GM23338 (cell line): ENCODE results near the gene ABO. TPM values are rescaled to one million over a fixed set of nuclear protein-coding genes. Genes with fewer than 3 reads are reported as not detected.

Source experiments
- ATAC-seq: fragments of 200-7000 bp; cut with Tn5 transposase; 3 replicates; pipeline ENCODE4 v1.9.1; 2020
- DNase-seq: peaks from one replicate; pipeline ENCODE4 v3.0.0-alpha.2; 2015; ENCODE audit warnings: low spot score
- H2AFZ ChIP-seq: fragments of 200-600 bp; sonication (generic); 2 replicates; pipeline ENCODE4 v1.8.0; 2016; ENCODE audit warnings: antibody characterized with exemption, mild to moderate bottlenecking, moderate library complexity
- H3F3A ChIP-seq: fragments of 200-600 bp; sonication (generic); replicated peaks from 2 replicates; pipeline ENCODE4 v1.8.0; 2017; ENCODE audit warnings: antibody characterized with exemption, mixed run types, low read depth
- H3K27ac ChIP-seq: fragments of 200-600 bp; sonication (generic); 2 replicates; pipeline ENCODE4 v1.6.1; 2016; ENCODE audit warnings: low read depth
- H3K27me3 ChIP-seq: fragments of 200-600 bp; sonication (generic); 2 replicates; pipeline ENCODE4 v1.8.0; 2016; ENCODE audit warnings: mild to moderate bottlenecking, mixed run types, moderate library complexity; ENCODE audit not compliant: insufficient read depth
- H3K36me3 ChIP-seq: fragments of 200-600 bp; sonication (generic); 2 replicates; pipeline ENCODE4 v1.8.0; 2016; ENCODE audit warnings: mild to moderate bottlenecking; ENCODE audit not compliant: insufficient read depth
- H3K4me1 ChIP-seq: fragments of 200-600 bp; sonication (generic); 2 replicates; pipeline ENCODE4 v1.8.0; 2016; ENCODE audit warnings: mild to moderate bottlenecking, moderate library complexity; ENCODE audit not compliant: insufficient read depth
- H3K4me2 ChIP-seq: fragments of 200-600 bp; sonication (generic); 2 replicates; pipeline ENCODE4 v1.7.1; 2017; ENCODE audit warnings: mixed run types
- H3K4me3 ChIP-seq: fragments of 200-600 bp; sonication (generic); 2 replicates; pipeline ENCODE4 v1.6.1; 2016; ENCODE audit warnings: mixed run types
- H3K79me2 ChIP-seq: fragments of 200-600 bp; sonication (generic); replicated peaks from 2 replicates; pipeline ENCODE4 v1.8.0; 2017; ENCODE audit warnings: mild to moderate bottlenecking; ENCODE audit not compliant: insufficient read depth
- H3K9me2 ChIP-seq: fragments of 200-600 bp; sonication (generic); 2 replicates; pipeline ENCODE4 v1.8.0; 2017; ENCODE audit not compliant: insufficient read depth
- H4K20me1 ChIP-seq: fragments of 200-600 bp; sonication (generic); replicated peaks from 2 replicates; pipeline ENCODE4 v1.8.0; 2017; ENCODE audit warnings: mild to moderate bottlenecking; ENCODE audit not compliant: insufficient read depth
- H3K27ac Mint-ChIP-seq: 2 replicates; pipeline ENCODE4 v1.8.0; 2020; ENCODE audit warnings: inconsistent platforms, mild to moderate bottlenecking, moderate library complexity, mixed read lengths
- H3K27me3 Mint-ChIP-seq: 3 replicates; pipeline ENCODE4 v1.8.0; 2022; ENCODE audit warnings: low read depth, mild to moderate bottlenecking, moderate library complexity, mixed read lengths, inconsistent platforms; ENCODE audit not compliant: insufficient read depth, poor library complexity
- H3K36me3 Mint-ChIP-seq: 3 replicates; pipeline ENCODE4 v1.8.0; 2021; ENCODE audit warnings: low read depth, mild to moderate bottlenecking, inconsistent platforms, moderate library complexity, mixed read lengths
- H3K4me1 Mint-ChIP-seq: 3 replicates; pipeline ENCODE4 v1.8.0; 2020; ENCODE audit warnings: mild to moderate bottlenecking, inconsistent platforms, mixed read lengths
- H3K4me3 Mint-ChIP-seq: 3 replicates; pipeline ENCODE4 v1.8.0; 2021; ENCODE audit warnings: moderate library complexity, mild to moderate bottlenecking, inconsistent platforms, mixed read lengths
- H3K9me3 Mint-ChIP-seq: 3 replicates; pipeline ENCODE4 v1.8.0; 2020; ENCODE audit warnings: moderate library complexity, mild to moderate bottlenecking, inconsistent platforms, mixed read lengths
- CTCF ChIP-seq, 2 experiments: fragments of 200-600 bp in 1 of 2; sonication (generic) in 1 of 2; conservative IDR thresholded peaks; 2 replicates each; pipeline versions ENCODE4 v1.5.1 to v1.6.1; 2016 to 2017; ENCODE audit warnings: antibody characterized with exemption in 2 of 2, low read depth in 2 of 2, mild to moderate bottlenecking in 2 of 2, moderate library complexity in 1 of 2
- ETS1 ChIP-seq: IDR thresholded peaks from 2 replicates; pipeline ENCODE4 v1.6.1; 2016; ENCODE audit warnings: antibody characterized with exemption
- EZH2 ChIP-seq: fragments of 200-600 bp; sonication (generic); IDR thresholded peaks from one replicate; pipeline ENCODE4 v1.8.0; 2017; ENCODE audit warnings: antibody characterized with exemption, mild to moderate bottlenecking, low read depth; ENCODE audit not compliant: unreplicated experiment
- JUNB ChIP-seq: IDR thresholded peaks from one replicate; pipeline ENCODE4 v1.6.1; 2016; ENCODE audit warnings: antibody characterized with exemption; ENCODE audit not compliant: unreplicated experiment
- POLR2AphosphoS5 ChIP-seq: IDR thresholded peaks from 2 replicates; pipeline ENCODE4 v1.6.1; 2016; ENCODE audit warnings: antibody characterized with exemption, low read depth
- REST ChIP-seq: IDR thresholded peaks from one replicate; pipeline ENCODE4 v1.6.1; 2018; ENCODE audit warnings: antibody characterized with exemption; ENCODE audit not compliant: unreplicated experiment
- STAT1 ChIP-seq: IDR thresholded peaks from one replicate; pipeline ENCODE4 v1.6.1; 2016; ENCODE audit warnings: antibody characterized with exemption; ENCODE audit not compliant: unreplicated experiment
- ZNF114 ChIP-seq: fragments of 250-450 bp; sonication (Bioruptor Pico); IDR thresholded peaks from 2 replicates; pipeline ENCODE4 v1.5.0; 2020; ENCODE audit warnings: mild to moderate bottlenecking, moderate library complexity
- ZNF331 ChIP-seq: fragments of 250-450 bp; sonication (Bioruptor Pico); IDR thresholded peaks from 2 replicates; pipeline ENCODE4 v1.5.0; 2020; ENCODE audit warnings: low read depth, mild to moderate bottlenecking, moderate library complexity
- ZNF462 ChIP-seq: fragments of 250-450 bp; sonication (Bioruptor Pico); IDR thresholded peaks from 2 replicates; pipeline ENCODE4 v1.5.0; 2020; ENCODE audit warnings: mild to moderate bottlenecking, moderate library complexity
- polyA plus RNA-seq: library from polyadenylated mRNA; unstranded; fragments of >200 nt; fragmentation: Nextera tagmentation; extraction: Ambion mirVana; gene quantifications from 2 replicates; pipeline ENCODE4 v1.2.1, GENCODE V29; 2016
- total RNA-seq: library from RNA; depleted of rRNA; stranded (reverse); fragments of >200 nt; shearing (Covaris generic); gene quantifications from 2 replicates; pipeline ENCODE4 v1.2.3, GENCODE V29; 2014

ABO gene
- total and polyA plus RNA-seq, 2 experiments from 2014 or later: 0.28 to 0.34 TPM

- TF ChIP-seq ZNF462 (CRISPR knock-in tag): no peak
These were observed 11.5 kb upstream of the ABO start (continued) for GRCh38 chr9:133286523-133286922.

- H4K20me1 ChIP-seq: no peaks in the 10 kb centered on the region
- H3K4me1 ChIP-seq: no peaks in the 10 kb centered on the region
- peaks cover 7% of the 10 kb centered on the region for H3K27me3 Mint-ChIP-seq
- no peaks in the 10 kb centered on the region; the same call in 1 of the 2 replicates for H3K36me3 ChIP-seq
- H3K9me2 ChIP-seq: peaks cover 5% of the 10 kb centered on the region
- H3K27me3 ChIP-seq: no peaks in the 10 kb centered on the region
- peaks cover 42% of the 10 kb centered on the region for H3K9me3 Mint-ChIP-seq
- H3K4me2 ChIP-seq: no peak overlapping the region
- H2AFZ ChIP-seq: no peak overlapping the region
- no peaks in the 10 kb centered on the region for H3K4me1 Mint-ChIP-seq
- no peak for TF ChIP-seq ZNF114 (CRISPR knock-in tag)
- TF ChIP-seq ZNF331 (CRISPR knock-in tag): no peak
- no peak for TF ChIP-seq REST
- TF ChIP-seq EZH2: no peak
- no peak for TF ChIP-seq CTCF (conservative IDR thresholded peaks at IDR 0.05; ENCODE audit: low read depth in 2 of 2)
- TF ChIP-seq STAT1: no peak
- no peak for TF ChIP-seq POLR2AphosphoS5
- no peak for TF ChIP-seq JUNB
- no peak for TF ChIP-seq ETS1
- DNase-seq (no peak), ATAC-seq (no peak)
- peaks cover 19% of the 10 kb centered on the region; the same call in 2 of the 3 replicates for H3K36me3 Mint-ChIP-seq
- H3K27ac ChIP-seq: no peak overlapping the region
- H3K4me3 Mint-ChIP-seq: no peak overlapping the region
- no peak overlapping the region for H3K4me3 ChIP-seq
- no peaks in the 10 kb centered on the region for H3F3A ChIP-seq
- no peak overlapping the region for H3K27ac Mint-ChIP-seq
- no peaks in the 10 kb centered on the region for H3K79me2 ChIP-seq
These were observed 10.3 kb upstream of the ABO start for GRCh38 chr9:133285252-133285775.
